ENCODE results near the gene ARHGEF26. TPM values are rescaled to one million over a fixed set of nuclear protein-coding genes. Genes with fewer than 3 reads are reported as not detected.

Gene ARHGEF26
- total RNA-seq, 1 experiment from 2014 or later = 2.9 TPM

GRCh38 chr3:154247806-154248415 lies 126.7 kb downstream of the ARHGEF26 start:
- no peak for DNase-seq (ENCODE audit: extremely low read depth, low read depth)

- no peak for DNase-seq (ENCODE audit: extremely low read depth, low read depth)
Measured at GRCh38 chr3:154250291-154250690, 129.1 kb downstream of the ARHGEF26 start.

GRCh38 chr3:154251610-154252009 lies 130.4 kb downstream of the ARHGEF26 start:
- no peak for DNase-seq (ENCODE audit: extremely low read depth, low read depth)

GRCh38 chr3:154252759-154253638 lies 131.8 kb downstream of the ARHGEF26 start:
- DNase-seq (ENCODE audit: extremely low read depth, low read depth) = peak; percentile 76

GRCh38 chr3:154254527-154254926 lies 133.3 kb downstream of the ARHGEF26 start:
- DNase-seq (ENCODE audit: extremely low read depth, low read depth) = no peak

- no peak for DNase-seq (ENCODE audit: extremely low read depth, low read depth)
Measured at GRCh38 chr3:154273381-154273780, 152.2 kb downstream of the ARHGEF26 start.

GRCh38 chr3:154274348-154274747 lies 153.2 kb downstream of the ARHGEF26 start:
- DNase-seq (ENCODE audit: extremely low read depth, low read depth) = no peak

- no peak for DNase-seq (ENCODE audit: extremely low read depth, low read depth)
Measured at GRCh38 chr3:154275292-154275691, 154.1 kb downstream of the ARHGEF26 start.

- DNase-seq (ENCODE audit: extremely low read depth, low read depth) = no peak
Measured at GRCh38 chr3:154275965-154276364, 154.8 kb downstream of the ARHGEF26 start.

GRCh38 chr3:154280161-154280560 lies 159.0 kb downstream of the ARHGEF26 start:
- DNase-seq (ENCODE audit: extremely low read depth, low read depth) = no peak

- DNase-seq (ENCODE audit: extremely low read depth, low read depth) = no peak
Measured at GRCh38 chr3:154285221-154285620, 164.0 kb downstream of the ARHGEF26 start.

GRCh38 chr3:154290187-154290586 lies 169.0 kb downstream of the ARHGEF26 start:
- no peak for DNase-seq (ENCODE audit: extremely low read depth, low read depth)

- DNase-seq (ENCODE audit: extremely low read depth, low read depth) = no peak
Measured at GRCh38 chr3:154294016-154294415, 172.8 kb downstream of the ARHGEF26 start.

GRCh38 chr3:154301561-154301960 lies 180.4 kb downstream of the ARHGEF26 start:
- DNase-seq (ENCODE audit: extremely low read depth, low read depth) = no peak

- no peak for DNase-seq (ENCODE audit: extremely low read depth, low read depth)
Measured at GRCh38 chr3:154304116-154304786, 183.1 kb downstream of the ARHGEF26 start.

- DNase-seq (ENCODE audit: extremely low read depth, low read depth) = no peak
Measured at GRCh38 chr3:154304936-154305335, 183.7 kb downstream of the ARHGEF26 start.

GRCh38 chr3:154307363-154307762 lies 186.2 kb downstream of the ARHGEF26 start:
- DNase-seq (ENCODE audit: extremely low read depth, low read depth) = no peak

Data from NCI-H460 (cell line).